DOHH2 (cell line): ENCODE measurements around the gene TTC39A.

Experiments
- H3F3A ChIP-seq: fragments of 200-600 bp; sonication (generic), shearing (Covaris generic); 2 replicates; pipeline ENCODE4 v1.6.0; 2016; ENCODE audit warnings: antibody characterized with exemption, mild to moderate bottlenecking; ENCODE audit not compliant: control insufficient read depth, insufficient read depth
- H3K27ac ChIP-seq: fragments of 200-600 bp; sonication (generic); 2 replicates; pipeline ENCODE4 v1.5.1; 2014; ENCODE audit warnings: low read depth, mild to moderate bottlenecking, low read length, moderate library complexity
- H3K27me3 ChIP-seq: fragments of 200-600 bp; sonication (generic); 2 replicates; pipeline ENCODE4 v1.6.1; 2014; ENCODE audit warnings: mild to moderate bottlenecking, low read length, mixed read lengths; ENCODE audit not compliant: control insufficient read depth
- H3K36me3 ChIP-seq: fragments of 200-600 bp; sonication (generic); 2 replicates; pipeline ENCODE4 v1.6.1; 2014; ENCODE audit warnings: mild to moderate bottlenecking, low read length, moderate library complexity, mixed read lengths; ENCODE audit not compliant: control insufficient read depth
- H3K4me1 ChIP-seq: fragments of 200-600 bp; sonication (generic); 2 replicates; pipeline ENCODE4 v1.6.1; 2014; ENCODE audit warnings: mild to moderate bottlenecking, low read length, mixed read lengths; ENCODE audit not compliant: control insufficient read depth
- H3K4me2 ChIP-seq: fragments of 200-600 bp; sonication (generic); 2 replicates; pipeline ENCODE4 v1.6.0; 2014; ENCODE audit warnings: mild to moderate bottlenecking, low read length, moderate library complexity
- H3K4me3 ChIP-seq: fragments of 200-600 bp; sonication (generic); 2 replicates; pipeline ENCODE4 v1.5.1; 2014; ENCODE audit warnings: mild to moderate bottlenecking, low read length, mixed read lengths
- H3K79me2 ChIP-seq: fragments of 200-600 bp; sonication (generic); 2 replicates; pipeline ENCODE4 v1.6.1; 2014; ENCODE audit warnings: mild to moderate bottlenecking, low read length, mixed read lengths; ENCODE audit not compliant: control insufficient read depth
- H3K9me2 ChIP-seq: fragments of 200-600 bp; sonication (generic); replicated peaks from 2 replicates; pipeline ENCODE4 v1.6.1; 2014; ENCODE audit warnings: mild to moderate bottlenecking, low read length, mixed read lengths; ENCODE audit not compliant: control insufficient read depth
- H3K9me3 ChIP-seq: fragments of 200-600 bp; sonication (generic); 2 replicates; pipeline ENCODE4 v1.6.1; 2014; ENCODE audit warnings: antibody characterized with exemption, low read length, mixed read lengths; ENCODE audit not compliant: control insufficient read depth, insufficient read depth
- H4K20me1 ChIP-seq: fragments of 200-600 bp; sonication (generic); 2 replicates; pipeline ENCODE4 v1.6.0; 2014; ENCODE audit warnings: low read depth, mild to moderate bottlenecking, antibody characterized with exemption, low read length, moderate library complexity; ENCODE audit not compliant: control insufficient read depth, insufficient read depth
- CTCF ChIP-seq: fragments of 200-600 bp; sonication (generic); IDR thresholded peaks from one replicate; pipeline ENCODE4 v1.5.1; 2014; ENCODE audit warnings: antibody characterized with exemption, mild to moderate bottlenecking, low read depth, low read length; ENCODE audit not compliant: poor library complexity, severe bottlenecking
- EZH2phosphoT487 ChIP-seq: fragments of 200-600 bp; sonication (generic); IDR thresholded peaks from 2 replicates; pipeline ENCODE4 v1.6.1; 2017; ENCODE audit warnings: borderline replicate concordance, mild to moderate bottlenecking, antibody characterized with exemption, low read length, moderate library complexity, mixed read lengths

The TTC39A gene

GRCh38 chr1:51320967-51321923 is 9.1 kb downstream of the TTC39A start:
- no peaks in the 10 kb centered on the region for H3K4me1 ChIP-seq
- no peak overlapping the region for H3K27ac ChIP-seq
- no peak overlapping the region for H3K4me3 ChIP-seq
- no peaks in the 10 kb centered on the region for H3K9me2 ChIP-seq
- H3K9me3 ChIP-seq = no peaks in the 10 kb centered on the region
- TF ChIP-seq EZH2phosphoT487 (no peak), CTCF (no peak)
- no peaks in the 10 kb centered on the region for H3K36me3 ChIP-seq
- H3K79me2 ChIP-seq = no peaks in the 10 kb centered on the region
- H3K4me2 ChIP-seq = no peak overlapping the region
- H3F3A ChIP-seq = no peaks in the 10 kb centered on the region
- H3K27me3 ChIP-seq = peaks cover 5% of the 10 kb centered on the region; the same call in 1 of the 2 replicates
- H4K20me1 ChIP-seq = no peaks in the 10 kb centered on the region

- no peaks in the 10 kb centered on the region for H3K36me3 ChIP-seq
- peaks cover 5% of the 10 kb centered on the region; the same call in 1 of the 2 replicates for H3K27me3 ChIP-seq
- H3K4me3 ChIP-seq = no peak overlapping the region
- no peak overlapping the region for H3K27ac ChIP-seq
- H3K9me2 ChIP-seq = no peaks in the 10 kb centered on the region
- H3K4me2 ChIP-seq = no peak overlapping the region
- H3K9me3 ChIP-seq = no peaks in the 10 kb centered on the region
- H3K79me2 ChIP-seq = no peaks in the 10 kb centered on the region
- TF ChIP-seq EZH2phosphoT487 (no peak), CTCF (no peak)
- H3K4me1 ChIP-seq = no peaks in the 10 kb centered on the region
- H4K20me1 ChIP-seq = no peaks in the 10 kb centered on the region
- no peaks in the 10 kb centered on the region for H3F3A ChIP-seq
These were observed 12.6 kb downstream of the TTC39A start for GRCh38 chr1:51317798-51318197.

- Histone ChIP-seq H3K9me2 (no peaks in the 10 kb centered on the region), H3K27ac (no peak overlapping the region), H3K9me3 (no peaks in the 10 kb centered on the region), H3K27me3 (peaks cover 5% of the 10 kb centered on the region; the same call in 1 of the 2 replicates), H4K20me1 (no peaks in the 10 kb centered on the region), H3K79me2 (no peaks in the 10 kb centered on the region), H3K4me2 (no peak overlapping the region), H3K4me3 (no peak overlapping the region), H3K4me1 (no peaks in the 10 kb centered on the region), H3K36me3 (no peaks in the 10 kb centered on the region), H3F3A (no peaks in the 10 kb centered on the region)
- TF ChIP-seq CTCF (no peak), EZH2phosphoT487 (no peak)
These were observed 13.6 kb downstream of the TTC39A start for GRCh38 chr1:51316846-51317120.
